Hematopoietic multipotent progenitor cell (in vitro differentiated cells): ENCODE data around the gene PUDP. TPM values are rescaled to one million over a fixed set of nuclear protein-coding genes. Genes with fewer than 3 reads are reported as not detected.
"Not testable (repeated sequence)": the region's sequence is repeated elsewhere in the genome, so short reads cannot be mapped to it uniquely, and the experiment has no call there.

Experiments used
- DNase-seq, 3 donors: peaks; one replicate each; pipeline ENCODE4 v3.0.0-alpha.2; 2011 to 2015; ENCODE audit warnings: low read depth in 2 of 3, low spot score in 2 of 3
- total RNA-seq: library from RNA; depleted of rRNA; stranded (reverse); fragments of >200 nt; gene quantifications from one replicate; pipeline ENCODE4 v1.2.3, GENCODE V29; 2012

Gene PUDP
- total RNA-seq, 1 donor, result 3.2 TPM

GRCh38 chrX:7110821-7111276 lies 37.1 kb downstream of the PUDP start:
- DNase-seq, result peak in 1 of 3 donors; percentile 13

GRCh38 chrX:7109838-7110793 lies 37.8 kb downstream of the PUDP start:
- no peak for DNase-seq

- DNase-seq, result peak in 1 of 3 donors; percentile 6
Measured at GRCh38 chrX:7109049-7109531, 38.9 kb downstream of the PUDP start.

GRCh38 chrX:7108030-7108429 lies 39.9 kb downstream of the PUDP start:
- DNase-seq, result no peak

GRCh38 chrX:7106649-7107048 lies 41.3 kb downstream of the PUDP start:
- no peak for DNase-seq

- no peak for DNase-seq
Measured at GRCh38 chrX:7102119-7102518, 45.8 kb downstream of the PUDP start.

GRCh38 chrX:7100022-7100421 lies 47.9 kb downstream of the PUDP start:
- no peak for DNase-seq

- DNase-seq, result not testable (repeated sequence)
Measured at GRCh38 chrX:7095657-7096056, 52.3 kb downstream of the PUDP start.

- no peak for DNase-seq
Measured at GRCh38 chrX:7093305-7093704, 54.6 kb downstream of the PUDP start.

GRCh38 chrX:7092543-7092942 lies 55.4 kb downstream of the PUDP start:
- DNase-seq, result no peak

- no peak for DNase-seq
Measured at GRCh38 chrX:7091923-7092322, 56.0 kb downstream of the PUDP start.

- DNase-seq, result no peak
Measured at GRCh38 chrX:7090641-7091040, 57.3 kb downstream of the PUDP start.

- peak in 2 of 3 donors; percentile 5 to 32 for DNase-seq
Measured at GRCh38 chrX:7088968-7089615, 58.9 kb downstream of the PUDP start.

- DNase-seq, result peak in 1 of 3 donors; percentile 48
Measured at GRCh38 chrX:7086384-7086783, 61.6 kb downstream of the PUDP start.

GRCh38 chrX:7085879-7086278 lies 62.1 kb downstream of the PUDP start:
- no peak for DNase-seq

GRCh38 chrX:7084841-7085240 lies 63.1 kb downstream of the PUDP start:
- no peak for DNase-seq

GRCh38 chrX:7083468-7084396 lies 64.2 kb downstream of the PUDP start:
- DNase-seq, result peak; percentile 35 to 87 (median 82)

GRCh38 chrX:7083021-7083420 lies 64.9 kb downstream of the PUDP start:
- DNase-seq, result no peak

- no peak for DNase-seq
Measured at GRCh38 chrX:7082556-7082955, 65.4 kb downstream of the PUDP start.
